SK-MEL-5 (cell line): ENCODE data around the gene ANKRD2. TPM values are rescaled to one million over a fixed set of nuclear protein-coding genes. Genes with fewer than 3 reads are reported as not detected.
"Not testable (repeated sequence)": the region's sequence is repeated elsewhere in the genome, so short reads cannot be mapped to it uniquely, and the experiment has no call there.

Experiments
- DNase-seq: peaks from one replicate; pipeline ENCODE4 v3.0.0-alpha.2; 2016; ENCODE audit warnings: low read depth, low spot score
- in situ Hi-C: cut with HindIII; loops from 2 replicates; pipeline ENCODE4 v1.10.0; 2016; ENCODE audit warnings: low sequenced_read_pairs, high pct_unique_total_duplicates, low pct_unique_long_range_greater_than_20kb
- polyA plus RNA-seq, 2 experiments: library from polyadenylated mRNA; depleted of rRNA; stranded (reverse); fragments of >200 nt; gene quantifications; 2 replicates each; pipeline ENCODE4 v1.2.3, GENCODE V29; 2015
- total RNA-seq: library from RNA; depleted of rRNA; stranded (reverse); fragments of >200 nt; shearing (Covaris generic); gene quantifications from 2 replicates; pipeline ENCODE4 v1.2.3, GENCODE V29; 2014; rRNA removed

ANKRD2 gene, protein sequence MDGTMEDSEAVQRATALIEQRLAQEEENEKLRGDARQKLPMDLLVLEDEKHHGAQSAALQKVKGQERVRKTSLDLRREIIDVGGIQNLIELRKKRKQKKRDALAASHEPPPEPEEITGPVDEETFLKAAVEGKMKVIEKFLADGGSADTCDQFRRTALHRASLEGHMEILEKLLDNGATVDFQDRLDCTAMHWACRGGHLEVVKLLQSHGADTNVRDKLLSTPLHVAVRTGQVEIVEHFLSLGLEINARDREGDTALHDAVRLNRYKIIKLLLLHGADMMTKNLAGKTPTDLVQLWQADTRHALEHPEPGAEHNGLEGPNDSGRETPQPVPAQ
- total RNA-seq = not detected in 2 replicates
- polyA plus RNA-seq (2015; cell fraction: cytosol; rRNA removed) = not detected in 2 replicates
- 1.0 and 3.0 TPM in 2 replicates for polyA plus RNA-seq (2015; cell fraction: nucleus; rRNA removed)

DNA sequence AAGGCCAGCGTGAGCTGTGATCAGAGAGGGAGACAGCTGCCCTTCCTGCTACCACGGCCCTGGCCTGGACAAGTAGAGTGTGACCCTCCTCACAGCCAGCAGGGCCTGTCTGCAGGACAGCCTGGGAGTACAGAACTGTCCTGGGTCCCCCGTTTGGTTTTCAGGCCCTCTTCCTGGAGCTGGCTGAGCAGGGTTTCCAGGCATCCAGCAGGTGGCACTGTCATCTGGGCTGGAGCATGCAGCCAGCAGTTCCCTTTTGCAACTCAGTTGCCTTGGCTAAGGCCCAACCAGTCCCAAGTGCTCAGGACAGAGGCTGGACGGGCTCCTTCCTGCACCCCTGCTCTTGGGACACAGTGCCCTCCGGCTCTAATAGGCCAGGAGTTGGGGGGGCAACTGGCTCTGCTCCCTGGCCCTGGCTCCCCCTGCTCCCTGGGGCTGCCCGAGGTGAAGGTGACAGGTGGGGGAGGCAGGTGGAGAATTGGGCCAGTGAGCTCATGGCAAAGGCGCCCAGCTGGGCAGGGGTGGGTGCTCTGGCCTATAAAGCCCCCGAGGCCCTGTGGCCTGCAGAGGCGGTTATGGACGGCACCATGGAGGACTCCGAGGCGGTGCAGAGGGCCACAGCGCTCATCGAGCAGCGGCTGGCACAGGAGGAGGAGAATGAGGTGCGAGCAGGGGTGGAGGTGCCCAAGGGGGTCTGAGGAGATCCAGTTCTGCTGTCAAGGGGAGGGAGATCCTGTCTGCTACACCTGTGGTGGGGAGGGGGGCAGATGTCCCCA, at the start of gene ANKRD2:
TSS of gene ANKRD2 (plus strand) at position 566 of the 776 bp plus-strand sequence. CDS start at position 576, 10 bp downstream.
- peak; percentile 76 for DNase-seq
- in situ Hi-C loops = no loop called here

DNA sequence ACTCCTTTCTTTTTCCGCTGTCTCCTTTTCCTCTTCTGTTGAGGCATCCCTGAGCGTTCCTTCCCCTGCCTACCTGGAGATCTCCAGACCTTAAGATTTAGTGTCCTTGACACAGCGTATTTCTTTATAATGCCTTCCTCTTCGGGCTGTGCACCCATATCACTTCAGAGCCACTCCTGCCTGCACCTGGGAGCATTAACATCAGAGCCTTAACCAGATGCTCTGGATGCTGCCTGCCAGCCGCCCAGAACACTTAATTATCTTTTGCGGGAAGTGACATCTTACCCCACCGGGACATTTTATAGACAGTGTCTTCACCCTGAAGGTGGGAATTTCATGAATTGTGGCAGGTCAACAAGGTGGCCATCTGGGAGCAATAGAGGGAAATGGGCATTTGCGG, 49.6 kb upstream of the ANKRD2 start:
- in situ Hi-C loops = no loop called here
- DNase-seq = no peak

DNA sequence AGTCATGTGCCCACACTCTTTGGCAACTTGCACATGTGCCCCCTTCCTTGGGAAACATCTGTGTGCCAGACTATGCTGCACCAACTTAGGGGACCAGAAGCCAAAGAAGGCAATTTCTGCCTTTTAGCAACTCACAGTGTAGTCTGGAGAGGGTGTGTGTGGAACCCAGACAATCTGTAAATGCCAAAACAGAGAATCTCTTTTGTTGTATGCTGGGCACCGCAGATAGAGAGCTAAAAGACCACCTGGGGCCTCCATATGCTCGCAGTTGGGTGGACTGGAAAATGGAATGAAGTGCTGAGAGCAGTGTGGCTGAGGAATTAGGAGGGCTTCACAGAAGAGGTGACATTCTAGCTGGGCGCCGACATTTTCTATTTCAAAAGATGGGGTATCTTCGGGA, 47.5 kb upstream of the ANKRD2 start:
- in situ Hi-C loops = no loop called here
- no peak for DNase-seq

DNA sequence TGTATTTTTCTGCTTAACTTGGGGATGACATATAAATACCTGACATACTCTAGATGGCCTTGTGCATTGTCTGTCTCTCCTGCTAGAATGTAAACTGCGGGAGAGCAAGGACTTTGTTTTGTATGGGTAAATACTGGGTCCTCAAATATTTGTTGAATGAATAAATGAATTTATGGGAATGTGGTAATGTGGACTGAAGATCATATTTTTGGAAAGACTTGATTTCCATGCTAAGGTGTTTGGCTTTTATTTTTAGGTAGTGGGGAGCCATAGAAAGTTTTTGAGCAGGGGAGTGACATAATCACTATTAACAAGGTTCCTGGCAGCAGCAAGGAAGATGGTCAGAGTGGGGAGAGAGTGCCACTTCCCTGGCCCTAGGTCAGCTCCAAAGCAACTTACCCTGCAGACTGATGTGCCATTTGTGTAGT, 46.9 kb upstream of the ANKRD2 start:
- no peak for DNase-seq
- in situ Hi-C loops = no loop called here

DNA sequence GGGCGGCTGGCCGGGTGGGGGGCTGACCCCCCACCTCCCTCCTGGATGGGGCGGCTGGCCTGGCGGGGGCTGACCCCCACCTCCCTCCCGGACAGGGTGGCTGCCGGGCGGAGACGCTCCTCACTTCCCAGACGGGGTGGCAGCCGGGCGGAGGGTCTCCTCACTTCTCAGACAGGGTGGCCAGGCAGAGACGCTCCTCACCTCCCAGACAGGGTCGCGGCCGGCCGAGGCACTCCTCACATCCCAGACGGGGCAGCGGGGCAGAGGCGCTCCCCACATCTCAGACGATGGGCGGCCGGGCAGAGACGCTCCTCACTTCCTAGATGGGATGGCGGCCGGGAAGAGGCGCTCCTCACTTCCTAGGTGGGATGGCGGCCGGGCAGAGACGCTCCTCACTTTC, 43.7 kb upstream of the ANKRD2 start:
- in situ Hi-C loops, DNase-seq: not testable (repeated sequence)

DNA sequence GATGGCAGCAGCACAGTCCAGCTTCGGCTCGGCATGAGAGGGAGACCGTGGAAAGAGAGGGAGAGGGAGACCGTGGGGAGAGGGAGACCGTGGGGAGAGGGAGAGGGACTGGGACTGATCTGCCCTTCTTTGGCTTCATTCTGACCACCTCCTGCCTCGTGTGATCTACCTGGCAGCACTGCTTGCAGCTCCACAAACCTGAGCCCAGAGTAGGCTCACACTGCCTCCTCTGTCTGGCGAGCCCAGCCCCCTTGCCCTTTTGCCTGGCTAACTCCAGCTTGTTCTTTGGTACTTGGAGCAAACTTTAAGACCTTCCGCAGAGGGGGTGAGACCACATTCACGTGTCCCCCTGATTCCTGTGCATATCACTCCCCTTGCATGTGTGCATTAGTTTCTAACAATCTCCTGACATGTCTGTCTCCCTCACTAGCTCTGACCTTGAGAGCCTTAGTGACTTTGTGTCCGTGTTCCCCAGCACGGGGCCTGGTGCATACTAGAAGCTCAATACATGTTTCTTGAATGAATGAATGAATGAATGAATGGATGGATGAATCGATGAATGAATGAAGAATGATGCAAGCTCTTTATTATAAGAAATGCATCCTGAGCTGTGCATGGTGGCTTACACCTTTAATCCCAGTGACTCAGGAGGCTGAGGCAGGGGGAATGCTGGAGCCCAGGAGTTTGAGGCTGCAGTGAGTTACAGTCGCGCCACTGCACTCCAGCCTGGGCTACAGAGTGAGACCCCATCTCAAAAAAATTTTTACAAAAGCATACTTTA, 42.7 kb upstream of the ANKRD2 start:
- no peak for DNase-seq
- in situ Hi-C loops = no loop called here

DNA sequence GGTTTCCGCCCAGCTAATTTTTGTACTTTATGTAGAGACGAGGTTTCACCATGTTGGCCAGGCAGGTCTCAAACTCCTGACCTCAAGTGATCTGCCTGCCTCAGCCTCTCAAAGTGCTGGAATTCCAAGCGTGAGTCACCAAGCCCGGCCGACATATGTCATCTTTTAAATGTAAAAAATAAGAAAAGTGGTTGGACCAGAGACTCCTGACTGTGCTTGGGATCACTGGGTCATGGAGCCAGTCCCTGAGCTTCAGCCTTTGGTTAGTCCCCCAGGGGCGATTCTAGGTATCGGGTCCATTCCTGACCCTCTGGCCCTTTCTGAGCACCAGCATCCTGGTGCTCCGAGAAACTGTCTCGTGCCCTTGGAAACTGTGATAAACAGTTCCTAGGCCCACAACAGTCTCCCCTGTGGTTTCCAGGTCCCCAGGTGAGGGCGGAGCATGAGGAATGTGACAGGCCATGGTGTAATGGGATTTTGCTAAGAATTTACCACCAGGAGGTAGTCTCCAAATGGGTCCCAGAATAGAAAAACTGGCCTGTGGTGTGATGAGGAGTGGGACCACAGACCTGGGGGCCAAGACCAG, 41.1 kb upstream of the ANKRD2 start:
- DNase-seq = no peak
- in situ Hi-C loops = no loop called here

DNA sequence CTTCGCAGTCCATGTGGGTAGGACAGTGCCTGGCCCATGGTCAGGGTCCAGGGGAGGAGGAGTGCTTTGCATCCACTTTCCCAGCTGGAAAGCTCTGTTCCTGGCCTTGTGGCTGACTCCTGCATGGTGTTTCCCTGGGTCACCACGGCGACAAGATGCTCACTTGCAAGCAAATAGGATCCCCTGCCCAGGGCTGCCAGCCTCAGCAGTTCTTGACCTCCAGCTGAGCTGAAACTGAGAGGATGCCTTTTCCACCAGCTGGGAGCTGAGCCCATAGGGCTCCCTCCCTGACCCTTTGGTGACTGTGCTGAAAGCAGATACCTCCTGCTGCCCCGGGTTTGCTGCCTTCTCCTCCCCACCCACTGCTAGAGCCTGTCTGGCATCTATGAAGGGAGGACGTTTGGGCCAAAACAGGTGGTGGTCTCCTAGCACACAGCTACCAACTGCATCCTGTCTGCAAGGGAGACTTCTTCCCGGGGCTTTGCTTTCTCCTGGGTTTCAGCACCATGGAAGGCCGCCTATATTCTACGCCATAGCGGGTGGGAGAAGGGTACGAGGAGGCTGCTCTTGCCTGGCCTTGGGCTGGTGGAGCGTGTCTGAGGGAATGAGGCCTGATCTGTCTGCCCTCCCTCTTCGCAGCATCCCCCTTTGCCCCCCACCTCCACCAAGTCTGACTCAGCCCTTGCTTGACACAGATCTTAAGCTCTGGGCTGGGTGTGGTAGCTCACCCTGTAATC, 39.5 kb upstream of the ANKRD2 start:
- no peak for DNase-seq
- in situ Hi-C loops = no loop called here

DNA sequence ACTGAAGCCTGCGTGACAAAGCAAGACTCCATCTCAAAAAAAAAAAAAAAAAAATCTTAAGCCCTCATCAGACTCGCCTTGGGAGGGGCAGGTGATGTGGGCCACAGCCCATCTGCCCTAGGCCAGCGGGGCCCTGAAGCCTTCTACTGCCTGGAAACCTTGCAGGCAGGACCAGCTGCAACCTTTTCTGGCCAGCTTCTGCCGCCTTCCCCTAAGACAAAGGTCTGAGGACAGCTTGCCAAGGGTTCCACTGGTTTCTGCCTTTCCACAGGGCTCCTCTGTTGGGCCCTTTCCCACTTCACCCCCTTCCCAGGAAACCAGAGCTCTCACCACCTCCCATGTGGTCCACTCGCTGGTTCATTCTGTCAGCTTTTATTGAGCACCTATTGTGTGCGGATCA, 38.7 kb upstream of the ANKRD2 start:
- no peak for DNase-seq
- in situ Hi-C loops = no loop called here

DNA sequence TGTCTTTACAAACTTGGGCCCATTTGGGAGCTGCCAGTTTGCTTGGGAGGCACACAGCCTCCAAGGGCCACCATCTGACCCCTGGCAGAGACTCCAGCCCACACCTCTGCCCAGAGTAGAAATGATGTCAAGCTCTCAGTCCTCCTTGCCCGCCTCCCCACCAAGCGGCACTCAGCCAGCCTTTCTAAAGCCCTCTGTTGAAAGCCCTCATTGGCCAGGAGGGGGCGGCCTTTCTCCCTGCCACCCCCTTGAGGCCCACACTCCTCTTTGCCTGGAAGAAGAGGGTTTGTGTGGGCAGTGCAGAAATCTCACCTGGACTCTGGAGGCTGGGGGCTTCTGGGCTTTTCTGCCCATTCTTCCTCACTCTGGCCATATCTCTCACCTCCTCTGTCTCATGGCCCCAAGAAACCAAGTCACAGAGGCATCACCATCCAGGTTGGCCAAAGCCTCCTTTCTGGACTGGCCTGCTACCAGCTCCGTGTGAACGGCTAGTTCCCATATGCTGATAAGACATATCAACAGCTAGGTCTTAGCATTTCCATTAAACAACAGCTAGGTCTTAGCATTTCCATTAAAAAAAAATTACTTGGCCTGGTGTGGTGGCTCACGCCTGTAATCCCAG, 37.7 kb upstream of the ANKRD2 start:
- in situ Hi-C loops = no loop called here
- peak; percentile 66 for DNase-seq

DNA sequence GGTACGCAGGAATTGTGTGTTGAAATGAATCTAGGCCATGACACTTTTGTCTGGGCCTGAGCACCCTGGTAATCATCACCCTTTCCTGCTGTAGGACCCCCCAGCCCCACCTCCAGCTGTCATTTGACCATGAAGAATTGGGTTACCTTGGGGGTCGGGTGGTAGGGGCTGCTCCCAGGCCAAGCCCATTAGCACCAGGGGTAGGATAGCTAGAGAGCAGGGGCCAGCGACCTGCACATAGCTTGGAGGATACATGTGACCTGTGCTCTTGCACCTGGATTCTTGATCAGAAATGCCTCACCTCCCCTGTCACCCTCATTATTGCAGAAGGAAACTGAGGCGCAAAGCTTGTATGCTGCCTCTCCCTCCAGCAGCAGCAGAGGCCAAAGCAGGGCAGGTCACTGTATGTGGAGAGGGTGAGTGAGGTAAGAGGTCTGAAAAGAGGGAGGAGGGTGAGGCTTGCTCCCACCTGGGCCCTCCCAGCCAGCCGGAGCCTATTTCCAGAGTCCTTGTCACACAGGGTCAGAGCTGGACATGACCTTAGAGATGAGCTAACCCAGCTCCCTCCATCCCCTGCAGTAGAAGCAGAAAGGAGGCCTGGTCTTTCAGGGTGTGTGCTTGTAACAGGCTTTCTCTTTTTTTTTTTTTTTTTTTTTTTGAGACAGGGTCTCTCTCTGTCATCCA, 35.3 kb upstream of the ANKRD2 start:
- DNase-seq = no peak
- in situ Hi-C loops = no loop called here

DNA sequence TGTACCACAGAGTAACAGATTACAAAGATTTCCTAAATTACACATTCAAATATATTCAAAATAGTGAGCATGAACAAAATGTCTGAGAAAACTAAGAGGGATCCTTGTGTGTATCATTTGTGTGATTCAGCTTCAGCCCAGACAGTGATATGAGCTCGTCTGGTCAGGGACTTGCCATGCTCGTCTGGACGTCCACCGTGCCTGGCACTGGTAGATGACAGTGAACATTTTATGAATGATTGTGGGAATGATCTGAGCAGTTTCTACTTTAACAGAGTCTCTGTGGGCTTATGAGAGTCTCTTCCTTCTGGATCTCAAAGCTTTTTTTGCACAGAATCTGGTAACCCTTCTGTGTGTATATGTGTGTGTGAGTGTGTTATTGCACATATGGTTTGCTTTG, 34.2 kb upstream of the ANKRD2 start:
- in situ Hi-C loops = no loop called here
- no peak for DNase-seq

DNA sequence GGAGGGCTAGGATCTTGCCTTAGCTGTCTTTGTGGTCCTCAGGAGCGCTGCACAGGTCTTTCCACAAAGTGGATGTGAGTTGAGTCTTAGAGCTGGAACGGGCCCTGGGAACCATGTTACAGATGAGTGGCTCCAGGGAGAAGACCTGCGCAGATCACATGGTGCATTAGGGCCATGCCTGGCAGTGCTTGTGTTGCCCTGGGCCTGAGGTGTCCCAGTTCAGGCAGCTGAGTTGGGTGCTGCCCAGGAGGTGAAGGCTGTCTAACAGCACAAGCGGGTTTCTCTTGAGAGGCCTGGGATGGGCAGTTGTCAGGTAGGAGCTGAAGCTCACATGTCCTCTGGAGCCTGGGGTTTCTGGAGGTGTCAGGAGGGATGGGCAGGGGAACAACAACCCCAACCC, 33.7 kb upstream of the ANKRD2 start:
- DNase-seq = no peak
- in situ Hi-C loops = no loop called here

DNA sequence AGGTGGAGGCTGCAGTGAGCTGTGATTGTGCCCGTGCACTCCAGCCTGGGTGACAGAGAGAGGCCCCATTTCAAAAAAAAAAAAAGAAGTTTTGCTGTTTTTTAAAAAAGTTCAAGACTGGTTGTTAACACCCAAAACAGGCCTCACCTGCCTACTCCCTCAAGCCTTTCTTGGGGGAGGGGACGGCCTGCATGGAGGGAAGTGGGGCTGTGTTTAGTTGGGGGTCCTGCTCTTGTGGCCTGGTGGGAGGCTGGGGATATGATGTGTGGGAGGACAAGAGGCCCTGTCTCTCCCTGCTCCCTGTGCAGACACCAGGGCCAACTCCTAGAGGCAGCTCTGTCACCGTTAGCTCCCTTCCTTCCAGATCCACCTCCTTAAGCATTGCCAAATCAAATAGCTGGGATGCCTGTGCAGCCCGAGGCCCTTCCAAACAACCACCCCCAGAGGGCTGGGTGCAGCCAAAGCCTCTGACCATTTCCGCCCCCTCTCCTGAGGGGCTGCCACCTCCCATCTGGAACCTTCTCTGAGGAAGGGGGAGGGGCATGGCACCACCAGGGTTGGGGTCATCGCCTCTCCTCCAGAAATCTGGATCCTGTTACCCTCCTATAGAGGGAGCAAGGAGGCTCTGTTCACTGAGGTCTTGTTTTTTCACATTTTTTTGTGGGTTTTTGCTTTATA, 32.9 kb upstream of the ANKRD2 start:
- no peak for DNase-seq
- in situ Hi-C loops = no loop called here

DNA sequence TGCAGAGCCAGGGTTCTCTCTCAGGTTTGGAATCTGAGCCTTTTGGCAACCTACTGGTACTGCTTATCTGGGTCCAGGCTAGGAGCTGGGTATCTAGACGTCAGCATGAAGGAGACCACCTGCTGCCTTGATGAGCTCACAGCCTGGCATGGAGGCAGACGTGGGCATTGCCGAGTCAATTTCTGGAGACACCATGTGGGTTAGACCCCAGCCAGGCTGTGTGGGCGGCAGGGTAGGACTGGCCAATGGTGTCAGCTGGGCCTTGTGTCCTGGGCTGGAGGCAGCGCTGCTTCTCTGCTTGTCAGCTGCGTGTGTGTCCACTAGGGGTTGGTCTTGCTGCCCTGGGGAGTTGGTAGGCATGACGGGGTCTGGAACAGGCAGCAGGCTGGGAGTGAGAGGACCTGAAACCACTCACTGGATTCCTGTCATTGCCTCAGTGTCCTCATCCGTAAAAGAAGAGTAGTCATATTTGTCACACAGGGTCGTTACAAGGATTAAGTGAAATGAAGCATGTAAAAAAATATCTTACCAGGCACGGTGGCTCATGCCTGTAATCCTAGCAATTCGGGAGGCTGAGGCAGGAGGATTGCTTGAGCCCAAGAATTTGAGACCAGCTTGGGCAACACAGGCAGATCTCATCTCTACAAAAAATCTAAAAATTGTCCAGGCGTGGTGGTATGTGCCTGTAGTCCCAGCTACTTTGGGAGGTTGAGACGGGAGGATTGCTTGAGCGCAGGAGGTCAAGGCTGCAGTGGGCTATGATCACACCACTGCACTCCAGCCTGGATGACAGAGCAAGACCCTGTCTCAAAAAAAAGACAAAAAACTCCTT, 31.7 kb upstream of the ANKRD2 start:
- DNase-seq = no peak
- in situ Hi-C loops = no loop called here
